A549 treated with AZD9567 at 1 μM for 4 hours (cell line): ENCODE measurements around the gene SETD6. TPM values are rescaled to one million over a fixed set of nuclear protein-coding genes. Genes with fewer than 3 reads are reported as not detected.

Experiments
- total RNA-seq: library from RNA; stranded (reverse); fragments of 200-300 nt; extraction: Qiagen RNA extraction; gene quantifications from 5 replicates; pipeline ENCODE4 v1.2.3, GENCODE V29; 2022; ENCODE audit not compliant: insufficient read depth

Gene SETD6, protein sequence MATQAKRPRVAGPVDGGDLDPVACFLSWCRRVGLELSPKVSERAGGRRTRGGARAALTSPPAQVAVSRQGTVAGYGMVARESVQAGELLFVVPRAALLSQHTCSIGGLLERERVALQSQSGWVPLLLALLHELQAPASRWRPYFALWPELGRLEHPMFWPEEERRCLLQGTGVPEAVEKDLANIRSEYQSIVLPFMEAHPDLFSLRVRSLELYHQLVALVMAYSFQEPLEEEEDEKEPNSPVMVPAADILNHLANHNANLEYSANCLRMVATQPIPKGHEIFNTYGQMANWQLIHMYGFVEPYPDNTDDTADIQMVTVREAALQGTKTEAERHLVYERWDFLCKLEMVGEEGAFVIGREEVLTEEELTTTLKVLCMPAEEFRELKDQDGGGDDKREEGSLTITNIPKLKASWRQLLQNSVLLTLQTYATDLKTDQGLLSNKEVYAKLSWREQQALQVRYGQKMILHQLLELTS
- total RNA-seq: 10.8 to 17.1 TPM (median 16.9 TPM) in 5 replicates

DNA sequence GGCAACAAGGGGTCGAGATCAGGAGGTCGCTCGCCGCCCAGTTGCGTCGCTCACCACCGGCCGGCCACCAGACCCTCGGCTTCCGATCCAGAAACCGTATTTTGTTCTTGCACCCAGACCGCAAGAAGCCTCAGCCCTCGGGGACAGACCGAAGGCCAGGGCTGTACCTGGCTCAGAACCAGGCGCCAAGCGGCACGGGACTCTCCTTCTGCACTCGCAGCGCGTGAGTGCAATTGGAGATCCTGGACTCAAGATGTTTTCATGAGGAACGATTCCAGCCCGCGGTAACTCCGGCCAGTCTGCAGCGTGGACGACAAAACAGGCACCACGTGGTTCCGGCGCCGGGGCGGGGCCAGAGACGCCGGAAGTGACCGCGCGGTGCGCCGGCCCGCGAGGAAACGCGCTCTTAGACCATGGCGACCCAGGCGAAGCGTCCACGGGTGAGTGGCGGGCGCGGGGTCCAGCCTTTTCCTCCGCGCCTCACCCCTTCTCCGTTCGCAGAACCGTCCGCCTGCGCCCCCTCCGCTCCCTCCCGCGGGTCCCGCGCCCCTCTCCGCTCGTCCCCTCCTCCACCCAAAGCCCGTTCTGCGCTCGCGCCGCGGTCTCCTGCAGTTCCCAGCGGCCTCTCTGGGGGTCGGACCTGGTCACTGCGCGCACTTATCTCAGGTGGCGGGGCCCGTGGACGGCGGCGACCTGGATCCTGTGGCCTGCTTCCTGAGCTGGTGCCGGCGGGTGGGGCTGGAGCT lies at the start of gene SETD6:
Gene SETD6 (plus strand): TSS at position 393 of the 746 bp plus-strand sequence. CDS start 21 bp downstream, at position 414.

DNA sequence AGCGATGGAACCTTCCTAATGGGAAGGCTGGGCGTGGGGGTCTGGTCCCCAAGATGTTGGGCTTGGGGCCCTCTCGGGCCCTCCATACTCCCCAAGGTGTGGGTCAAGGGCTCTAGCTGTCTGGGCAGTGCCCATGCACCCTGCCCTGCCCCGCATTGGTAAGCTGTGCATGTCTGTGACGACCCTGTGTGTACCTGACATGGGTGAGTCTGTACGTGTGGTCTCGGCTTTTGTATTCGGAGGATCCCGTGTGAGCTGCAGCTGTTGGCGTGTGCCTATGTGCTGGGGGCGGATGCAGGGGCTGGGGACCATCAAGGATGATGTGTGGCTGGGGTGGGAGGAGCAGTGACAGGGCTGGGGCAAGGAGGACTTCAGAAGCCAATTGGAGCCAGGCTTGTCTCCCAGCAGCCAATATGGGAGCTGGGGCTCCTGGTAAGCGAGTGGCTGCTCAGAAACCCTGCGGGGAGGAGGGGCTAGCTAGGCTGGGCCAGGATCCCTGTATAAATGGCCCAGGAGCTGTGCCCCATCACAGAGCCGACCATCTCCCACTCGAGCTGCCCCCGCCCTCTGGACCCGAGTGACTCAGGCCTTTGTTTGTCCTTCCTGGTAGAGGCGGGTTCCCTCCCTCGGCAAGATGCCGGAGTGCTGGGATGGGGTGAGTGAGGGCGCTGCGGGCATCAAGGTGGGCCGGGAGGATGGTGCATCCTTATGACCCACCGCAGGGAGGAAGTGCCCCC lies 15.5 kb upstream of the SETD6 start, which contains the start of gene NDRG4:
Gene NDRG4 (plus strand): TSS at position 529 of the 737 bp plus-strand sequence. CDS start 106 bp downstream, at position 635.

Other genes starting within 250 kb of the SETD6 start
- not detected in 5 replicates for gene PRSS54, start 220.5 kb upstream of the SETD6 start, total RNA-seq
- 19.5 to 21.3 TPM (median 19.9 TPM) in 5 replicates for gene GINS3, start 123.0 kb upstream of the SETD6 start, total RNA-seq
- gene NDRG4, start 15.4 kb upstream of the SETD6 start, total RNA-seq: 20.1 to 31.8 TPM (median 23.7 TPM) in 5 replicates
- 107 to 186 TPM (median 119 TPM) in 5 replicates for gene CNOT1, start 114.3 kb downstream of the SETD6 start, total RNA-seq
- 17.1 to 18.2 TPM (median 17.6 TPM) in 5 replicates for gene SLC38A7, start 169.3 kb downstream of the SETD6 start, total RNA-seq
- gene GOT2, start 218.8 kb downstream of the SETD6 start, total RNA-seq: 166 to 218 TPM (median 173 TPM) in 5 replicates